H1 (cell line): Measurements from ENCODE around the gene FKBP6. TPM values are rescaled to one million over a fixed set of nuclear protein-coding genes. Genes with fewer than 3 reads are reported as not detected.
"Not testable (repeated sequence)": the region's sequence is repeated elsewhere in the genome, so short reads cannot be mapped to it uniquely, and the experiment has no call there.

Source experiments
- CTCF ChIA-PET: fragments of 300-600 bp; sonication (Branson Sonifier 250); formaldehyde crosslinking; loops from one replicate; lab custom pipeline; 2021; ENCODE audit not compliant: partially characterized antibody; lab: Charles Lee
- POLR2A ChIA-PET: fragments of 300-600 bp; sonication (Branson Sonifier 250); formaldehyde crosslinking; loops from one replicate; lab custom pipeline; 2021; ENCODE audit warnings: inconsistent platforms; ENCODE audit not compliant: partially characterized antibody; lab: Charles Lee
- DNase-seq, 2 experiments: peaks; one replicate each; pipeline versions ENCODE4 v3.0.0 to v3.0.0-alpha.2; 2010 to 2022; ENCODE audit warnings: low spot score in 2 of 2, low read depth in 1 of 2, mixed read lengths in 1 of 2
- FAIRE-seq: peaks from 2 replicates; lab custom pipeline; 2011; peaks lifted over from hg19 to GRCh38; lab: Jason Lieb, UNC
- H2AFZ ChIP-seq: 2 replicates; pipeline ENCODE4 v1.8.1; 2012; ENCODE audit warnings: low read length, inconsistent platforms
- H2AK5ac ChIP-seq: 2 replicates; pipeline ENCODE4 v1.6.1; 2013; ENCODE audit warnings: low read depth, low read length
- H2BK120ac ChIP-seq: replicated peaks from 2 replicates; pipeline ENCODE3; 2013; ENCODE audit warnings: low read depth, low read length, inconsistent platforms
- H2BK12ac ChIP-seq: 2 replicates; pipeline ENCODE4 v1.6.1; 2013; ENCODE audit warnings: low read depth, low read length
- H2BK15ac ChIP-seq: 2 replicates; pipeline ENCODE4 v1.6.1; 2013; ENCODE audit warnings: low read length
- H2BK20ac ChIP-seq: 2 replicates; pipeline ENCODE4 v1.6.1; 2013; ENCODE audit warnings: low read length
- H2BK5ac ChIP-seq: 2 replicates; pipeline ENCODE4 v1.6.1; 2013; ENCODE audit warnings: low read depth, low read length
- H3K14ac ChIP-seq: 2 replicates; pipeline ENCODE4 v1.6.1; 2013; ENCODE audit warnings: inconsistent platforms; ENCODE audit not compliant: insufficient read length
- H3K18ac ChIP-seq: 2 replicates; pipeline ENCODE4 v1.6.1; 2013; ENCODE audit warnings: low read length; ENCODE audit errors: extremely low read depth
- H3K23ac ChIP-seq: 2 replicates; pipeline ENCODE4 v1.6.1; 2013; ENCODE audit warnings: inconsistent platforms; ENCODE audit not compliant: insufficient read length
- H3K23me2 ChIP-seq: 2 replicates; pipeline ENCODE4 v1.6.1; 2013; ENCODE audit warnings: low read depth, low read length
- H3K27ac ChIP-seq: 2 replicates; pipeline ENCODE4 v1.6.1; 2011; ENCODE audit warnings: low read depth, low read length, inconsistent platforms
- H3K27me3 ChIP-seq, 4 experiments: replicated peaks in 1 of 4; 1 replicate in 1 of 4; 2 replicates in 3 of 4; pipeline versions ENCODE4 v1.6.1 to v1.8.1; 2011 to 2013; ENCODE audit warnings: low read length in 3 of 4, mild to moderate bottlenecking in 3 of 4, inconsistent platforms in 2 of 4, mixed read lengths in 2 of 4, moderate library complexity in 1 of 4; ENCODE audit not compliant: control insufficient read depth in 3 of 4, insufficient read depth in 3 of 4; ENCODE audit errors: extremely low read depth in 1 of 4
- H3K36me3 ChIP-seq, 4 experiments: 2 replicates each; pipeline versions ENCODE4 v1.6.1 to v1.8.1; 2011 to 2013; ENCODE audit warnings: mild to moderate bottlenecking in 4 of 4, low read length in 3 of 4, moderate library complexity in 2 of 4, control low read depth in 1 of 4, inconsistent platforms in 1 of 4; ENCODE audit not compliant: insufficient read depth in 4 of 4, control insufficient read depth in 2 of 4
- H3K4ac ChIP-seq: replicated peaks from 2 replicates; pipeline ENCODE3; 2013; ENCODE audit warnings: low read length, low read depth, mixed read lengths, inconsistent platforms; ENCODE audit not compliant: insufficient read length
- H3K4me1 ChIP-seq, 4 experiments: replicated peaks in 1 of 4; 1 replicate in 1 of 4; 2 replicates in 3 of 4; pipeline versions ENCODE4 v1.6.1 to v1.8.1; 2011 to 2013; ENCODE audit warnings: low read length in 3 of 4, inconsistent platforms in 2 of 4, mixed read lengths in 1 of 4; ENCODE audit not compliant: insufficient read depth in 4 of 4, control insufficient read depth in 3 of 4
- H3K4me2 ChIP-seq, 2 experiments: 2 replicates each; pipeline versions ENCODE4 v1.6.1 to v1.8.1; 2011 to 2013; ENCODE audit warnings: low read depth in 2 of 2, low read length in 2 of 2, control low read depth in 1 of 2, inconsistent platforms in 1 of 2, mild to moderate bottlenecking in 1 of 2; ENCODE audit not compliant: insufficient read depth in 1 of 2
- H3K4me3 ChIP-seq, 4 experiments: fragments of 200-600, 300-600 bp in 1 of 4; sonication (generic), shearing (Covaris generic), sonication (Bioruptor Twin) in 1 of 4; 2 replicates each; pipeline versions ENCODE4 v1.5.1 to v1.8.1; 2011 to 2016; ENCODE audit warnings: low read length in 4 of 4, low read depth in 3 of 4, control low read depth in 2 of 4, inconsistent platforms in 2 of 4, mild to moderate bottlenecking in 2 of 4, mixed read lengths in 1 of 4, moderate library complexity in 1 of 4; ENCODE audit not compliant: insufficient read depth in 2 of 4; ENCODE audit errors: extremely low read depth in 1 of 4
- H3K56ac ChIP-seq: replicated peaks from 2 replicates; pipeline ENCODE3; 2013; ENCODE audit warnings: low read depth, mild to moderate bottlenecking, mixed read lengths, low read length, inconsistent platforms; ENCODE audit not compliant: insufficient read length
- H3K79me1 ChIP-seq: 2 replicates; pipeline ENCODE4 v1.6.1; 2013; ENCODE audit warnings: low read depth, low read length, control low read depth
- H3K79me2 ChIP-seq, 2 experiments: 2 replicates each; pipeline versions ENCODE4 v1.6.1 to v1.8.1; 2012 to 2013; ENCODE audit warnings: low read length in 2 of 2, mild to moderate bottlenecking in 2 of 2, inconsistent platforms in 1 of 2; ENCODE audit not compliant: insufficient read depth in 2 of 2, control insufficient read depth in 1 of 2
- H3K9ac ChIP-seq, 4 experiments: replicated peaks in 1 of 4; 1 replicate in 1 of 4; 2 replicates in 3 of 4; pipeline versions ENCODE4 v1.6.1 to v1.8.1; 2011 to 2013; ENCODE audit warnings: low read depth in 3 of 4, low read length in 3 of 4, control low read depth in 2 of 4, mild to moderate bottlenecking in 2 of 4, moderate library complexity in 2 of 4, inconsistent platforms in 1 of 4; ENCODE audit errors: extremely low read depth in 1 of 4
- H3K9me3 ChIP-seq, 2 experiments: 2 replicates each; pipeline versions ENCODE4 v1.6.1 to v1.8.1; 2012 to 2013; ENCODE audit warnings: mild to moderate bottlenecking in 2 of 2, moderate library complexity in 2 of 2, control low read depth in 1 of 2, inconsistent platforms in 1 of 2, low read depth in 1 of 2, low read length in 1 of 2, mixed read lengths in 1 of 2; ENCODE audit not compliant: insufficient read depth in 2 of 2
- H4K20me1 ChIP-seq, 2 experiments: replicated peaks in 1 of 2; 2 replicates each; pipeline versions ENCODE3 to v1.8.1; 2011 to 2013; ENCODE audit warnings: inconsistent platforms in 2 of 2, low read length in 2 of 2, mild to moderate bottlenecking in 1 of 2; ENCODE audit not compliant: insufficient read depth in 2 of 2, control insufficient read depth in 1 of 2
- H4K5ac ChIP-seq: 2 replicates; pipeline ENCODE4 v1.6.1; 2013; ENCODE audit warnings: low read length, low read depth, mixed read lengths, inconsistent platforms; ENCODE audit not compliant: insufficient read length
- H4K8ac ChIP-seq: 2 replicates; pipeline ENCODE4 v1.8.0; 2013; ENCODE audit warnings: mild to moderate bottlenecking, moderate library complexity, low read length, inconsistent platforms; ENCODE audit not compliant: insufficient read depth; ENCODE audit errors: extremely low read depth
- H4K91ac ChIP-seq: replicated peaks from 2 replicates; pipeline ENCODE3; 2013; ENCODE audit warnings: low read length, mixed read lengths, inconsistent platforms; ENCODE audit not compliant: insufficient read length
- CTCF ChIP-seq, 3 experiments: IDR thresholded peaks; 1 replicate in 2 of 3; 2 replicates in 1 of 3; pipeline versions ENCODE4 v1.5.1 to v1.6.1; 2011; ENCODE audit warnings: low read length in 3 of 3, mild to moderate bottlenecking in 3 of 3, inconsistent platforms in 2 of 3, low read depth in 1 of 3, moderate library complexity in 1 of 3; ENCODE audit not compliant: insufficient read depth in 1 of 3; ENCODE audit errors: control extremely low read depth in 1 of 3
- RAD21 ChIP-seq, 2 experiments: IDR thresholded peaks in 1 of 2; conservative IDR thresholded peaks in 1 of 2; 2 replicates each; pipeline ENCODE4 v1.6.1; 2011; ENCODE audit warnings: low read depth in 2 of 2, low read length in 2 of 2, improper control_type of control experiment in 1 of 2, inconsistent platforms in 1 of 2, mild to moderate bottlenecking in 1 of 2, moderate library complexity in 1 of 2
- WGBS, 2 experiments: shearing (Covaris generic) in 1 of 2; methylation state at CpG; one replicate each; pipeline versions ENCODE4 v1.1.6 to v1.1.7; 2013 to 2015; ENCODE audit warnings: low lambda C conversion rate in 2 of 2, mixed read lengths in 2 of 2, inconsistent platforms in 1 of 2, low coverage in 1 of 2, missing lambda C conversion rate in 1 of 2; ENCODE audit not compliant: insufficient replicate concordance in 2 of 2, insufficient coverage in 1 of 2, insufficient read length in 1 of 2; ENCODE audit errors: extremely low coverage in 1 of 2, missing lambda C conversion rate in 1 of 2; 5-methylcytosine and 5-hydroxymethylcytosine counted together
- polyA plus RNA-seq, 7 experiments: library from polyadenylated mRNA; depleted of rRNA in 3 of 7; stranded (reverse) in 5 of 7; unstranded in 2 of 7; fragments of >200 nt in 5 of 7; fragments of 200-250 nt in 2 of 7; gene quantifications; 1 replicate in 5 of 7; 2 replicates in 1 of 7; 4 replicates in 1 of 7; pipeline versions ENCODE4 v1.2.1 to v1.2.3, GENCODE V29; 2011 to 2013; ENCODE audit warnings: missing spikeins in 2 of 7, mixed read lengths in 2 of 7
- total RNA-seq: library from RNA; stranded (reverse); fragmentation: NEBNext Ultra II Directional; extraction: Animal tissue kit (Norgen Biotek cat#: 25700); gene quantifications from 2 replicates; pipeline ENCODE4 v1.2.1, GENCODE V29; 2021

Gene FKBP6
- total and polyA plus RNA-seq, 2 of the 8 experiments (the other 6 are each of a cell fraction or from before 2014, with no cell fraction given) = 0.14 to 0.19 TPM

DNA sequence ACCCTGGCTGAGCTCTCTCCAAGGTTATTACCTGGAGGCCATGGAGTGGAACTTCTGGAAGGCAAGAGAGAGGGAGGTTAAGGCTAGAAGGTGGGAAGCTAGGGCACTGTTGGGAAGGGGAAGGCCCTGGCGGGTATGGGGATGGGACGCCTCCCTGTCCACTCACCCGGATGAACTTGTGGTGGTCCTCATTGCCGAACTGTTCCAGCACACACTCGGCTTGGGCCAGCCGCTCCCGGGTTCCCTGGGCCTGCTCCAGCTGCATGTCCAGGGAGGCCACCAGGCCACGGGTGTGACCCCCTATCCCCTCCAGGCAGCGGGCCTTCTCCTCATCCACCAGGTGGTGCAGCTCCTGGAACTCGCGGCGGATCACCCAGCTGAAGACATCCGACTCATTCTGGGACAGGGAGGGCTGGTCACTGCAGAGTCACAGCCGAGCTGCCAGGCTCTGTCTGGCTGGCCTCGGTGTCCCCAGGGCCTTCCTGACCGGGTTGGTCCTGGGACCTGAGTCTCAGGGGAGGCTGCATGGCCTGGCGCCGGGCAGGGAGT is 9.2 kb upstream of the FKBP6 start:
- not testable (repeated sequence) for H4K20me1 ChIP-seq, H3K79me2 ChIP-seq, H2AK5ac ChIP-seq, H4K8ac ChIP-seq, H3K23me2 ChIP-seq, H2AFZ ChIP-seq, H3K23ac ChIP-seq, DNase-seq, H2BK20ac ChIP-seq, H3K36me3 ChIP-seq, FAIRE-seq, H4K91ac ChIP-seq, H3K18ac ChIP-seq, H3K4ac ChIP-seq, H3K9ac ChIP-seq, H2BK12ac ChIP-seq, H3K4me1 ChIP-seq, H2BK15ac ChIP-seq, H3K4me3 ChIP-seq, H2BK120ac ChIP-seq, H2BK5ac ChIP-seq, H3K27me3 ChIP-seq, H3K27ac ChIP-seq, H3K9me3 ChIP-seq, H4K5ac ChIP-seq, H3K4me2 ChIP-seq, H3K56ac ChIP-seq, H3K14ac ChIP-seq, H3K79me1 ChIP-seq
- CTCF ChIA-PET = interaction anchor here (0.7 to 2.4 kb wide), 3 partner anchors 69 to 133 kb away, joined by 3 to 12 read pairs (median 4); no protein-coding TSS in a partner anchor
- TF ChIP-seq CTCF (IDR thresholded peaks at IDR 0.05; ENCODE audit: control extremely low read depth in 1 of 3, insufficient read depth in 1 of 3, low read depth in 1 of 3, low read length in 3 of 3) (peak; percentile 20 to 25 (median 22)), RAD21 (IDR thresholded peaks at IDR 0.05 in 1 of 2, conservative IDR thresholded peaks at IDR 0.05 in 1 of 2; ENCODE audit: low read depth in 2 of 2, low read length in 2 of 2) (peak; percentile 7 to 25; a peak in 2 of 4 replicates)
- POLR2A ChIA-PET = interaction anchor here (0.6 kb wide), 2 partner anchors 103 to 417 kb away, joined by 3 read pairs; no protein-coding TSS in a partner anchor
- WGBS, 2 experiments = 85% methylated on average over 10 of the region's 18 CpGs; no CpG with 5 or more reads in 1 of the 2 experiments
